ENCODE measurements around the gene TBC1D30.
A peak's percentile ranks its signal among the peaks of the same experiment; 100 is the strongest.
"Not testable (repeated sequence)": the region's sequence is repeated elsewhere in the genome, so short reads cannot be mapped to it uniquely, and the experiment has no call there.

The TBC1D30 gene, protein sequence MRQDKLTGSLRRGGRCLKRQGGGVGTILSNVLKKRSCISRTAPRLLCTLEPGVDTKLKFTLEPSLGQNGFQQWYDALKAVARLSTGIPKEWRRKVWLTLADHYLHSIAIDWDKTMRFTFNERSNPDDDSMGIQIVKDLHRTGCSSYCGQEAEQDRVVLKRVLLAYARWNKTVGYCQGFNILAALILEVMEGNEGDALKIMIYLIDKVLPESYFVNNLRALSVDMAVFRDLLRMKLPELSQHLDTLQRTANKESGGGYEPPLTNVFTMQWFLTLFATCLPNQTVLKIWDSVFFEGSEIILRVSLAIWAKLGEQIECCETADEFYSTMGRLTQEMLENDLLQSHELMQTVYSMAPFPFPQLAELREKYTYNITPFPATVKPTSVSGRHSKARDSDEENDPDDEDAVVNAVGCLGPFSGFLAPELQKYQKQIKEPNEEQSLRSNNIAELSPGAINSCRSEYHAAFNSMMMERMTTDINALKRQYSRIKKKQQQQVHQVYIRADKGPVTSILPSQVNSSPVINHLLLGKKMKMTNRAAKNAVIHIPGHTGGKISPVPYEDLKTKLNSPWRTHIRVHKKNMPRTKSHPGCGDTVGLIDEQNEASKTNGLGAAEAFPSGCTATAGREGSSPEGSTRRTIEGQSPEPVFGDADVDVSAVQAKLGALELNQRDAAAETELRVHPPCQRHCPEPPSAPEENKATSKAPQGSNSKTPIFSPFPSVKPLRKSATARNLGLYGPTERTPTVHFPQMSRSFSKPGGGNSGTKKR

GRCh38 chr12:64824500-64825142 is at the start of gene TBC1D30:
TSS of gene TBC1D30 (plus strand) at chr12:64824647. CDS start at chr12:64824880, 233 bp downstream.
- peak; percentile 9 to 28 for DNase-seq

- DNase-seq: not testable (repeated sequence)
Observed at GRCh38 chr12:64775147-64775736, 49.2 kb upstream of the TBC1D30 start.

- no peak for DNase-seq
Observed at GRCh38 chr12:64779354-64779974, 45.0 kb upstream of the TBC1D30 start.

GRCh38 chr12:64780132-64780530 is 44.3 kb upstream of the TBC1D30 start:
- DNase-seq: peak; percentile 2

- DNase-seq: no peak
Observed at GRCh38 chr12:64780531-64781279, 43.7 kb upstream of the TBC1D30 start.

DNA sequence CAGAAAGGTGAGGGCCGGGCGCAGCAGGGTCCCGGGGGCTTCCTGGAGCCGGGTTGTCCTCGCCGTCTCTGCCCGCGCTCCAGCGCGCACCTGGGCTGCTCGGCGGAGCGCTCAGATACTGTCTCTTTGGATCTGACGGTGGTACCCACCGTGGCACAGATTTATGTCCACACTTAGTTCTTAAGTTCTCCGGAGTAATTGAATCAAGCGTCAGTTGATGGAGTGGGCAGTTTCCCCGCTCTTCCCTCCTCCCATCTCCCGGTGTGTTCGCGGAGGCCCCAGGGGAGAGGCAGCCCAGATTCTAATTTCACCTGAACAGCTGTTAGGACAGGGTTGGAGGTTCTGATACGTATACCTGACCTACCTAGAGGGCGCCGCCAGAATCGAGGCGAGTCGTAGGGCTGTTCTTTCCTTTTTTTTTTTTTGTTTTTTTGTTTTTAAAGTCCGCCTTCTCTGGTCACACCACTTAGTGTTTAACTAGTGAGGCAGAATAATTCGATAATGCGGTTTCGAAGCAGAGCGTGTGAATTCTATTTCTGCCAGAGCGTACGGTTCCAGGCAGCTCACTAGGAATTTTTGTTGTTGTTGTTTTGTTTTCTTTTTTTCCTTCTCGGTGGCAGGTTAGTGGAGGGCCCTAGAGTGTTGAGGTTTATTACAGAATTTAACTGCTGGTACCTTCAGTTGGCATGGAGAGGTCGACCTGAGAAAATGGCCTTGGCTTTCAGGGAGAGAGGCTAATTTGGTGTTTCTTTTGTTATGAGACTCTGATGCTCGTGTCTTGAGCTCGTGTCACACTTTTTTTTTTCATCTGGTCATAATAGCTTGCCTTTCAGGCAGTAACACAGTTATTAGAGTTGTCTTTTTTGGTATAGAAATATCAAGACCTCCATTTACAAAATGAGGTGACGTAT is 42.9 kb upstream of the TBC1D30 start:
- peak in 1 of 2 experiments; percentile 1 for DNase-seq

DNA sequence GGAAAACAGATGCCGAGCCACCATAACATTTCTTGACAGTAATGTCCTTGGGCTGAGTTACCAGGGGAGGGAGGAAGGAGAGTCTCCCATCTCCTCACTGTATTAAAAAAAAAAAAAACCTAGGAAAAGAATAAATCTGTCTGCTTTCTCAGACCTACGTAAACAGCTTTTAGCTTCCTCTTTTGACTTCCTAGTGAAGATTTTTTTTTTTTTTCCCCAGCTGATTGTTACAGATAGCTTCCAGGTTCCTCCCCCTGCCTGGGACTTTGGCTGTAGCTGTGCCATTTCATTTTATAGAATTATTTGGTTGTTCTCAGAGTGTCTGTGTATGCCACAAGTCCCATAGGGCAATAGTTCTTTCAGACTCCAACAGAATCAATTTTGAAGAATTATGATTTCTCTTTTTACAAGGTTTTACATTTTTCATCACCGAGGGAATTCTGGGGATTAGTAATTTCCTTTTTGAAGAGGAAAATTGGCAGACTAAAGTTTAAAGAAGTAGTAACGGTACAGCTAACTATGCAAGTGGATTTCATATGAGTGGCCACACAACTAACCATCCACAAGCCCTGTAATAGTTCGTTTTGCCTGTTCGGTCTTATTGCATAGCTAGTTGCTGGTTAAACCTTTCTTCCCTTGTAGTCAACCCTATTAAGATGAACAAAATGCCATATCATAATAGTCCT is 42.1 kb upstream of the TBC1D30 start:
- DNase-seq: no peak

GRCh38 chr12:64785838-64786237 is 38.6 kb upstream of the TBC1D30 start:
- DNase-seq: no peak

GRCh38 chr12:64790166-64790565 is 34.3 kb upstream of the TBC1D30 start:
- DNase-seq: no peak

- no peak for DNase-seq
Observed at GRCh38 chr12:64791036-64791435, 33.4 kb upstream of the TBC1D30 start.

GRCh38 chr12:64792128-64792527 is 32.3 kb upstream of the TBC1D30 start:
- DNase-seq: no peak

DNA sequence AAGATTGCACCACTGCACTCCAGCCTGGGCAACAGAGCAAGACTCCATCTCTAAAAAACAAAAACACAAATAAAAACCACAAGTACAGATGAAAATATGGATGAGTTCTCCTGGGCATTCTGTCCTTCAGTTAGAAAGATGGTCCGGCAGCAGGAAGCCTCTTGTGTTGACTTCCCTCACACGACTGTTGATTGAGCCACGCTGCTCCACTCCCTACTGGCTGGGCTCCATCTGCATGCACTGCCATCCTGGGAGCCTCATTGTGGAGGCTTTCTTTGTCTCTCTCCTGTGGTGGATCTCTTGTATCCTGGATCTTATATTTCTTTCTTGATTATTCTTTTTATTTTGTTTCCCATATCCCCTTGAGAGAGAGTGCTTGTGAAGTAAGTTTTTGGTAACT is 30.8 kb upstream of the TBC1D30 start:
- no peak for DNase-seq

- DNase-seq: no peak
Observed at GRCh38 chr12:64794305-64794704, 30.1 kb upstream of the TBC1D30 start.

- peak; percentile 40 to 47 for DNase-seq
Observed at GRCh38 chr12:64796205-64796845, 28.1 kb upstream of the TBC1D30 start.

DNA sequence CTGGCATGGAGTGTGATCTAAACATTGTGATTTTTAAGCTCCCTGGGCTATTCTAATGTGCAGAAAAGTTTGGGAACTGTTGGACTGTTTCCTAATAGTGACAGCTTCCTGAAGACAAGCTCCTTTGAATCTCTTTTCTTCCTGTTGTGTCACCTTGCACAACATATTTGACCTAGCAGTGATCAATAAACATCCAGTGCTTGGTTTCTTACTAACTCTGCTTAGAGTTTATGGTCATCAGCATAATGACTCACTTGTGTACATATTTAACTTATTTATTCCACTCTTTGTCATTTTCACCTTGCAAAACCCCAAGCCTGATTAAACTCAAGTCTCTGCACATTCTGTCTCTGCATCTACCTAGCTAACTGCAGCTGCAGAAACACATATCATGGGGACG is 27.3 kb upstream of the TBC1D30 start:
- no peak for DNase-seq

GRCh38 chr12:64798165-64798564 is 26.3 kb upstream of the TBC1D30 start:
- no peak for DNase-seq

DNA sequence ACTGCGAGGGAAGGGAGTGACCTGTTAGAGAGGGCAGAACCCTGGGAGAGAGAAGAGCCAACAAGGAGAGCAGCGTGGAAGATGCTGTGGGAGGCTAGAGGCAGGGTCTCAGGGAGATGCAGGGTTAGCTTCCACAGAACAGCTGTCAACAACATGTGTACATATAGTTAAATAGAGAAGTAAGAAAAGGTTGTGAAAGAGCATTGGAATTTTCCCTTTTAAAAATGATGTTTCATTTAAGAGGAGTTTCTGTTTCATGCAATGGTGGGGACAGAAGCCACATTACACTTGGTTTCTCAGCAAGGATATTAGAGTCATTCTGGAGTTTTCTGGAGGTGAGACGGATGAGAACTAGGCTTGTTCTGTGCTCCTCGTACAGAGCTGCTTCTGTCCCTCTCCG is 23.8 kb upstream of the TBC1D30 start:
- no peak for DNase-seq

DNA sequence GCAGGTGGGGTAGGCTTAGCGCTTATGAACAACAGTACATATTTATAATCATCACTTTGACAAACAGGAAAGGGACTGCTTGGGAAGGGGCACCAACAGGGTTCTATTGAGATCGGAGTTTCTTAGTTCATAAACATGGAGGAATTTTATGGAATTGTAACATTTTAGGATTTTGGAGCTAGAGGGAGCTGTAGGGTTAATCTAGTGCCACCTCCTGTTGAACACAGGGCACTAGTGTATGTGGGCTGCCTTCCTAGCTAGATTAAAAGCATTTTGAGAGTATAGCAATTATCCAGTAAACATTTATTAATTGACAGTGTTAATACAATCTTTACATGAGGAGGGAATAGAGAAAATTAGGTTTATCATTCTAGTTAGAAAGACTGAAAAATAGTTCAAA is 23.1 kb upstream of the TBC1D30 start:
- no peak for DNase-seq

DNA sequence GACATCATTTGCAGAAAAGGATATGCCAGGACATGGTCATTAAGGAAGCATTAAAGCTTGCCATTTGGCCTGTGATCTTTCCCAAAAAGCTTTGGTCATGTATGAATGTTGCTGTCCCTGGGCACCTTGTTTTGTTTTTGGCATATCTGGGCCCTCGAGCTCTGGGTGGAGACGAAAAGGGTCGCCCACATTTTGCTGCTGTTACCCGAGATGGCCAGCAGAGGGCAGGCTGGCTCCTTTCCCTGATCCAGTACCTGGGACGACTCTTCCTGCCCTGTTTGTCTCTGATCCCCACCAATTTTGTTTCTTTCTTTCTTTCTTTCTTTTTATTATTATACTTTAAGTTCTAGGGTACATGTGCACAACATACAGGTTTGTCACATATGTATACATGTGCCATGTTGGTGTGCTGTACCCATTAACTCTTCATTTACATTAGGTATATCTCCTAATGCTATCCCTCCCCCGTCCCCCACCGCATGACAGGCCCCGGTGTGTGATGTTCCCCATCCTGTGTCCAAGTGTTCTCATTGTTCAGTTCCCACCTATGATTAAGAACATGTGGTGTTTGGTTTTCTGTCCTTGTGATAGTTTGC is 22.2 kb upstream of the TBC1D30 start:
- peak; percentile 38 to 40 for DNase-seq

Measured in activated CD4-positive, alpha-beta T cell treated with anti-CD3 and anti-CD28 coated beads, Interleukin-2, amount 50 U/mL, for 4 hours (primary cell).